Erythroblast (primary cell): Measurements from ENCODE around the gene SLC35F1.
A peak's percentile ranks its signal among the peaks of the same experiment; 100 is the strongest.

Experiments used
- DNase-seq, 2 experiments: peaks; one replicate each; lab custom pipeline; 2025; lab: John Stamatoyannopoulos, UW
- GATA1 ChIP-seq: IDR thresholded peaks from 2 replicates; pipeline ENCODE4 v1.6.1; 2011; ENCODE audit warnings: low read depth, mild to moderate bottlenecking, control low read depth, low read length, moderate library complexity
- POLR2A ChIP-seq: IDR thresholded peaks from 2 replicates; pipeline ENCODE4 v1.6.1; 2011; ENCODE audit warnings: mild to moderate bottlenecking, low read length

SLC35F1 gene

GRCh38 chr6:118284736-118285360, 377.8 kb downstream of the SLC35F1 start:
- TF ChIP-seq POLR2A (no peak), GATA1 (no peak)
- no peak for DNase-seq

GRCh38 chr6:118285791-118286190, 378.7 kb downstream of the SLC35F1 start:
- no peak for DNase-seq
- no peak for TF ChIP-seq GATA1
- TF ChIP-seq POLR2A = no peak

GRCh38 chr6:118288355-118289124, 381.5 kb downstream of the SLC35F1 start:
- no peak for TF ChIP-seq POLR2A
- no peak for TF ChIP-seq GATA1
- no peak for DNase-seq

GRCh38 chr6:118292558-118292957, 385.5 kb downstream of the SLC35F1 start:
- TF ChIP-seq POLR2A (no peak), GATA1 (no peak)
- DNase-seq = no peak

GRCh38 chr6:118294906-118295305, 387.8 kb downstream of the SLC35F1 start:
- no peak for DNase-seq
- TF ChIP-seq GATA1 = no peak
- TF ChIP-seq POLR2A = no peak

GRCh38 chr6:118295336-118295735, 388.3 kb downstream of the SLC35F1 start:
- no peak for DNase-seq
- TF ChIP-seq GATA1 (no peak), POLR2A (no peak)

- TF ChIP-seq POLR2A (no peak), GATA1 (no peak)
- DNase-seq = no peak
Observed at GRCh38 chr6:118296129-118296901, 389.3 kb downstream of the SLC35F1 start.

- TF ChIP-seq POLR2A = no peak
- TF ChIP-seq GATA1 = no peak
- peak in 1 of 2 experiments; percentile 8 for DNase-seq
Observed at GRCh38 chr6:118297821-118298220, 390.8 kb downstream of the SLC35F1 start.

GRCh38 chr6:118298476-118299427, 391.7 kb downstream of the SLC35F1 start:
- no peak for DNase-seq
- no peak for TF ChIP-seq GATA1
- no peak for TF ChIP-seq POLR2A

- TF ChIP-seq POLR2A (no peak), GATA1 (no peak)
- DNase-seq = no peak
Observed at GRCh38 chr6:118299457-118299856, 392.4 kb downstream of the SLC35F1 start.

- DNase-seq = no peak
- TF ChIP-seq GATA1 = no peak
Observed at GRCh38 chr6:118304321-118304720, 397.3 kb downstream of the SLC35F1 start.

- no peak for TF ChIP-seq GATA1
- TF ChIP-seq POLR2A = no peak
- DNase-seq = no peak
Observed at GRCh38 chr6:118305081-118305480, 398.0 kb downstream of the SLC35F1 start.
